Ovary (tissue), 9 donors: ENCODE measurements around the gene SLC22A6. TPM values are rescaled to one million over a fixed set of nuclear protein-coding genes. Genes with fewer than 3 reads are reported as not detected.

Experiments
- DNase-seq, 5 donors: peaks; one replicate each; pipeline ENCODE4 v3.0.0-alpha.2; 2019 to 2020
- H3K27ac ChIP-seq, 2 donors: fragments of 200-600 bp; one replicate each; pipeline versions ENCODE4 v1.5.1 to v1.8.0; 2019 to 2022
- H3K27me3 ChIP-seq: fragments of 200-600 bp; one replicate; pipeline ENCODE4 v1.8.0; 2022
- H3K36me3 ChIP-seq: fragments of 200-600 bp; sonication (generic); one replicate; pipeline ENCODE4 v1.5.1; 2019
- H3K4me1 ChIP-seq: one replicate; pipeline ENCODE4 v1.8.1; 2013; ENCODE audit warnings: mild to moderate bottlenecking, moderate library complexity; ENCODE audit not compliant: insufficient read depth
- H3K4me3 ChIP-seq: fragments of 200-600 bp; sonication (generic); one replicate; pipeline ENCODE4 v1.5.1; 2017
- H3K9me3 ChIP-seq, 2 donors: fragments of 200-600 bp in 1 of 2; sonication (generic) in 1 of 2; one replicate each; pipeline versions ENCODE4 v1.5.1 to v1.8.1; 2013 to 2019; ENCODE audit warnings: mild to moderate bottlenecking in 1 of 2, moderate library complexity in 1 of 2
- CTCF ChIP-seq, 3 donors: fragments of 450-650 bp in 2 of 3; fragments of 200-600 bp in 1 of 3; IDR thresholded peaks; one replicate each; pipeline versions ENCODE4 v1.5.1 to v1.8.0; 2016 to 2022; ENCODE audit warnings: antibody characterized with exemption in 3 of 3, mild to moderate bottlenecking in 1 of 3
- EP300 ChIP-seq: sonication (generic); formaldehyde crosslinking; IDR thresholded peaks from one replicate; pipeline ENCODE4 v1.6.1; 2017; ENCODE audit warnings: antibody characterized with exemption
- POLR2A ChIP-seq: fragments of 450-650 bp; IDR thresholded peaks from one replicate; pipeline ENCODE4 v1.6.1; 2017; ENCODE audit warnings: antibody characterized with exemption, mild to moderate bottlenecking, moderate library complexity
- WGBS, 3 donors: extraction: QIAGEN DNeasy Blood & Tissue Kit in 1 of 3; methylation state at CpG; one replicate each; pipeline versions ENCODE4 v1.1.5 to v1.1.7; 2013 to 2017; 5-methylcytosine and 5-hydroxymethylcytosine counted together
- intact Hi-C, 4 donors: fragments of 100-400 bp; cut with DNase I; formaldehyde crosslinking; loops; one replicate each; pipeline versions ENCODE4 v1.11.0 to v1.15.1; 2022 to 2023
- polyA plus RNA-seq, 2 donors: library from polyadenylated mRNA; stranded (reverse); fragments of 200-250 nt in 1 of 2; fragments of 350-450 nt in 1 of 2; fragmentation: Illumina TruSeq in 1 of 2; extraction: RNeasy Lipid Tissue Mini Kit (QIAGEN cat#74804) in 1 of 2; gene quantifications; one replicate each; pipeline ENCODE4 v1.2.3, GENCODE V29; 2013 to 2014
- total RNA-seq, 7 donors: library from RNA; depleted of rRNA in 2 of 7; stranded (reverse); fragments of >200 nt in 2 of 7; fragmentation: NEBNext Ultra II Directional in 3 of 7; extraction: Animal tissue kit (Norgen Biotek cat#: 25700) in 3 of 7; gene quantifications; one replicate each; pipeline versions ENCODE4 v1.1.0 to v1.2.4, GENCODE V29; 2016 to 2023
- donor health status: DM: no; HTN: no; CAD: no; lungs with moderate emphysema.
- donor health status: DM: no; HTN: no; CAD: no.
- donor health status: Bipolar disorder and iron deficiency.
- donor health status: DM: yes; HTN: yes; CAD: no.
- donor health status: DM: no; HTN: no; CAD: no.
- donor health status: DM: yes; HTN: yes; CAD: no.

The SLC22A6 gene
- total and polyA plus RNA-seq, 9 donors = not detected

GRCh38 chr11:62959422-62959980 lies 25.3 kb downstream of the SLC22A6 start:
- WGBS, 3 donors = 94 to 100% (median 100%) methylated on average over 1 of the region's 1 CpG
- H3K27ac ChIP-seq = no peak overlapping the region
- no peaks in the 10 kb centered on the region for H3K9me3 ChIP-seq
- H3K27me3 ChIP-seq = no peaks in the 10 kb centered on the region
- no peaks in the 10 kb centered on the region for H3K36me3 ChIP-seq
- TF ChIP-seq POLR2A (no peak), CTCF (IDR thresholded peaks at IDR 0.05) (no peak), EP300 (no peak)
- intact Hi-C loops = no loop called here
- no peak overlapping the region for H3K4me3 ChIP-seq
- no peak for DNase-seq
- H3K4me1 ChIP-seq = peaks cover 1% of the 10 kb centered on the region

GRCh38 chr11:62958547-62959421 lies 26.0 kb downstream of the SLC22A6 start:
- intact Hi-C loops = no loop called here
- H3K4me1 ChIP-seq = peaks cover 1% of the 10 kb centered on the region
- H3K4me3 ChIP-seq = no peak overlapping the region
- H3K27ac ChIP-seq = no peak overlapping the region
- TF ChIP-seq CTCF (IDR thresholded peaks at IDR 0.05) (no peak), EP300 (no peak), POLR2A (no peak)
- DNase-seq = peak in 2 of 5 donors; percentile 31 to 62
- H3K9me3 ChIP-seq = no peaks in the 10 kb centered on the region
- no peaks in the 10 kb centered on the region for H3K36me3 ChIP-seq
- H3K27me3 ChIP-seq = no peaks in the 10 kb centered on the region
- 11 to 12% (median 12%) methylated on average over 11 of the region's 11 CpGs for WGBS, 3 donors

- 91 to 99% (median 92%) methylated on average over 2 of the region's 2 CpGs for WGBS, 3 donors
- TF ChIP-seq POLR2A (no peak), CTCF (IDR thresholded peaks at IDR 0.05) (no peak), EP300 (no peak)
- intact Hi-C loops = no loop called here
Measured at GRCh38 chr11:62957147-62957546, 27.6 kb downstream of the SLC22A6 start.

GRCh38 chr11:62954478-62954877 lies 30.3 kb downstream of the SLC22A6 start:
- TF ChIP-seq POLR2A = no peak
- TF ChIP-seq EP300 = no peak
- TF ChIP-seq CTCF (IDR thresholded peaks at IDR 0.05) = no peak

More at GRCh38 chr11:62957147-62957546, 27.6 kb downstream of the SLC22A6 start:
- no peaks in the 10 kb centered on the region for H3K27me3 ChIP-seq
- no peak overlapping the region for H3K27ac ChIP-seq
- no peak overlapping the region for H3K4me3 ChIP-seq
- H3K4me1 ChIP-seq = peaks cover 1% of the 10 kb centered on the region
- no peaks in the 10 kb centered on the region for H3K9me3 ChIP-seq
- no peaks in the 10 kb centered on the region for H3K36me3 ChIP-seq
- DNase-seq = no peak

More at GRCh38 chr11:62954478-62954877, 30.3 kb downstream of the SLC22A6 start:
- Histone ChIP-seq H3K9me3 (no peaks in the 10 kb centered on the region), H3K27ac (no peak overlapping the region), H3K4me1 (peaks cover 1% of the 10 kb centered on the region), H3K36me3 (no peaks in the 10 kb centered on the region), H3K4me3 (no peak overlapping the region), H3K27me3 (no peaks in the 10 kb centered on the region)
- 67 to 74% (median 73%) methylated on average over 5 of the region's 5 CpGs for WGBS, 3 donors
- no peak for DNase-seq
- intact Hi-C loops = no loop called here
